SK-N-SH treated with all-trans-retinoic acid at 6 μM for 48 hours (cell line): ENCODE data around the gene ADCY9.

Experiments
- ATAC-seq: fragments of 200-7000 bp; cut with Tn5 transposase; 3 replicates; pipeline ENCODE4 v1.9.1; 2020; ENCODE audit warnings: mild to moderate bottlenecking, moderate library complexity
- ARNTL ChIP-seq: fragments of 450-650 bp; formaldehyde crosslinking; IDR thresholded peaks from 2 replicates; pipeline ENCODE4 v1.5.0; 2020; ENCODE audit warnings: low read depth, mild to moderate bottlenecking, moderate library complexity, borderline replicate concordance
- BACH2 ChIP-seq: fragments of 250-450 bp; sonication (Bioruptor Pico); IDR thresholded peaks from 2 replicates; pipeline ENCODE4 v1.9.0; 2021; ENCODE audit warnings: mild to moderate bottlenecking, borderline replicate concordance
- CREB5 ChIP-seq: fragments of 250-450 bp; sonication (Bioruptor Pico); IDR thresholded peaks from 2 replicates; pipeline ENCODE4 v1.5.1; 2020; ENCODE audit warnings: low read depth, mild to moderate bottlenecking, moderate library complexity
- CSDC2 ChIP-seq: fragments of 250-450 bp; sonication (Bioruptor Pico); IDR thresholded peaks from 2 replicates; pipeline ENCODE4 v1.5.0; 2020; ENCODE audit warnings: mild to moderate bottlenecking, moderate library complexity
- CSRNP3 ChIP-seq: fragments of 250-450 bp; sonication (Bioruptor Pico); IDR thresholded peaks from 2 replicates; pipeline ENCODE4 v1.5.1; 2021; ENCODE audit warnings: mild to moderate bottlenecking, moderate library complexity
- GLIS3 ChIP-seq: fragments of 250-450 bp; sonication (Bioruptor Pico); IDR thresholded peaks from 2 replicates; pipeline ENCODE4 v1.5.0; 2020; ENCODE audit warnings: mild to moderate bottlenecking, moderate library complexity
- ISL1 ChIP-seq: fragments of 250-450 bp; sonication (Bioruptor Pico); IDR thresholded peaks from 2 replicates; pipeline ENCODE4 v2.1.2; 2022; ENCODE audit warnings: mild to moderate bottlenecking, moderate library complexity
- OSR1 ChIP-seq: fragments of 250-450 bp; sonication (Bioruptor Pico); IDR thresholded peaks from 2 replicates; pipeline ENCODE4 v1.8.0; 2022; ENCODE audit warnings: moderate library complexity, mild to moderate bottlenecking, inconsistent platforms
- PATZ1 ChIP-seq: fragments of 250-450 bp; sonication (Bioruptor Pico); IDR thresholded peaks from 2 replicates; pipeline ENCODE4 v1.8.0; 2020; ENCODE audit warnings: mild to moderate bottlenecking, moderate library complexity, borderline replicate concordance
- POU6F1 ChIP-seq: fragments of 250-450 bp; sonication (Bioruptor Pico); IDR thresholded peaks from 2 replicates; pipeline ENCODE4 v1.8.0; 2021; ENCODE audit warnings: low read depth, mild to moderate bottlenecking, moderate library complexity, borderline replicate concordance
- RARB ChIP-seq: fragments of 250-450 bp; sonication (Bioruptor Pico); IDR thresholded peaks from 2 replicates; pipeline ENCODE4 v1.8.0; 2021; ENCODE audit warnings: mild to moderate bottlenecking, moderate library complexity
- SNAI2 ChIP-seq: fragments of 250-450 bp; sonication (Bioruptor Pico); IDR thresholded peaks from 2 replicates; pipeline ENCODE4 v1.5.0; 2020; ENCODE audit warnings: mild to moderate bottlenecking, moderate library complexity
- TOX ChIP-seq: fragments of 250-450 bp; sonication (Bioruptor Pico); IDR thresholded peaks from 2 replicates; pipeline ENCODE4 v1.8.0; 2021; ENCODE audit warnings: mild to moderate bottlenecking, moderate library complexity, borderline replicate concordance
- TSHZ2 ChIP-seq: fragments of 250-450 bp; sonication (Bioruptor Pico); IDR thresholded peaks from 2 replicates; pipeline ENCODE4 v1.5.0; 2020; ENCODE audit warnings: mild to moderate bottlenecking, moderate library complexity
- ZC3H10 ChIP-seq: fragments of 250-450 bp; sonication (Bioruptor Pico); IDR thresholded peaks from 2 replicates; pipeline ENCODE4 v1.5.1; 2021; ENCODE audit warnings: mild to moderate bottlenecking, moderate library complexity
- ZFP3 ChIP-seq: fragments of 250-450 bp; sonication (Bioruptor Pico); IDR thresholded peaks from 2 replicates; pipeline ENCODE4 v1.5.0; 2020; ENCODE audit warnings: mild to moderate bottlenecking, moderate library complexity
- ZNF565 ChIP-seq: fragments of 450-650 bp; formaldehyde crosslinking; conservative IDR thresholded peaks from 2 replicates; pipeline ENCODE4 v1.5.0; 2020; ENCODE audit warnings: low read depth, mild to moderate bottlenecking, moderate library complexity
- ZNF70 ChIP-seq: fragments of 450-650 bp; formaldehyde crosslinking; IDR thresholded peaks from 2 replicates; pipeline ENCODE4 v1.5.0; 2020; ENCODE audit warnings: mild to moderate bottlenecking, moderate library complexity
- ZNF8 ChIP-seq: fragments of 450-650 bp; formaldehyde crosslinking; IDR thresholded peaks from 2 replicates; pipeline ENCODE4 v1.5.0; 2020; ENCODE audit warnings: mild to moderate bottlenecking, moderate library complexity

Gene ADCY9

GRCh38 chr16:3980253-3981111 lies 135.8 kb downstream of the ADCY9 start:
- TF ChIP-seq SNAI2 (CRISPR knock-in tag): no peak
- TF ChIP-seq ARNTL (CRISPR knock-in tag): no peak
- TF ChIP-seq GLIS3 (CRISPR knock-in tag): no peak
- TF ChIP-seq CSDC2 (CRISPR knock-in tag): no peak
- TF ChIP-seq TOX (CRISPR knock-in tag): no peak
- TF ChIP-seq ZNF565 (CRISPR knock-in tag): no peak
- no peak for TF ChIP-seq CREB5 (CRISPR knock-in tag)
- no peak for TF ChIP-seq ISL1 (CRISPR knock-in tag)
- no peak for TF ChIP-seq ZC3H10
- TF ChIP-seq CSRNP3 (CRISPR knock-in tag): no peak
- TF ChIP-seq OSR1 (CRISPR knock-in tag): no peak
- no peak for TF ChIP-seq TSHZ2 (CRISPR knock-in tag)
- TF ChIP-seq RARB (CRISPR knock-in tag): no peak
- no peak for TF ChIP-seq ZNF70 (CRISPR knock-in tag)
- TF ChIP-seq POU6F1 (CRISPR knock-in tag): no peak
- TF ChIP-seq ZFP3 (CRISPR knock-in tag): no peak
- TF ChIP-seq, all 23 proteins: peak for 0
- peak; percentile 85 for ATAC-seq

GRCh38 chr16:3979518-3979917 lies 136.7 kb downstream of the ADCY9 start:
- TF ChIP-seq CREB5 (CRISPR knock-in tag) (no peak), ZNF8 (CRISPR knock-in tag) (no peak), CSDC2 (CRISPR knock-in tag) (no peak), TSHZ2 (CRISPR knock-in tag) (no peak), TOX (CRISPR knock-in tag) (no peak), SNAI2 (CRISPR knock-in tag) (no peak), ISL1 (CRISPR knock-in tag) (no peak), ZFP3 (CRISPR knock-in tag) (no peak), ZNF70 (CRISPR knock-in tag) (no peak), PATZ1 (CRISPR knock-in tag) (no peak), BACH2 (CRISPR knock-in tag) (no peak), ARNTL (CRISPR knock-in tag) (no peak), GLIS3 (CRISPR knock-in tag) (no peak), ZNF565 (CRISPR knock-in tag) (no peak)
- TF ChIP-seq, all 23 proteins: peak for 0
- no peak for ATAC-seq
